ENCODE data around the gene TMCO5A.

The TMCO5A gene

GRCh38 chr15:37978231-37978630, 43.8 kb downstream of the TMCO5A start:
- no peak for DNase-seq

GRCh38 chr15:37979671-37980409, 45.4 kb downstream of the TMCO5A start:
- DNase-seq: no peak

GRCh38 chr15:37981201-37981600, 46.8 kb downstream of the TMCO5A start:
- DNase-seq: no peak

GRCh38 chr15:37981775-37982174, 47.3 kb downstream of the TMCO5A start:
- peak; percentile 2 to 6 for DNase-seq

- no peak for DNase-seq
These were observed 49.9 kb downstream of the TMCO5A start for GRCh38 chr15:37984368-37984767.

- DNase-seq: peak; percentile 4 to 19
These were observed 61.3 kb downstream of the TMCO5A start for GRCh38 chr15:37995461-37996347.

Data from NCI-H1930 (cell line).